IPS-NIHi11 (cell line): Measurements from ENCODE around the gene PMIS2.
A peak's percentile ranks its signal among the peaks of the same experiment; 100 is the strongest.

Experiments used
- DNase-seq: peaks from one replicate; pipeline ENCODE4 v3.0.0; 2012; ENCODE audit warnings: mixed read lengths, low spot score

Gene PMIS2

DNA sequence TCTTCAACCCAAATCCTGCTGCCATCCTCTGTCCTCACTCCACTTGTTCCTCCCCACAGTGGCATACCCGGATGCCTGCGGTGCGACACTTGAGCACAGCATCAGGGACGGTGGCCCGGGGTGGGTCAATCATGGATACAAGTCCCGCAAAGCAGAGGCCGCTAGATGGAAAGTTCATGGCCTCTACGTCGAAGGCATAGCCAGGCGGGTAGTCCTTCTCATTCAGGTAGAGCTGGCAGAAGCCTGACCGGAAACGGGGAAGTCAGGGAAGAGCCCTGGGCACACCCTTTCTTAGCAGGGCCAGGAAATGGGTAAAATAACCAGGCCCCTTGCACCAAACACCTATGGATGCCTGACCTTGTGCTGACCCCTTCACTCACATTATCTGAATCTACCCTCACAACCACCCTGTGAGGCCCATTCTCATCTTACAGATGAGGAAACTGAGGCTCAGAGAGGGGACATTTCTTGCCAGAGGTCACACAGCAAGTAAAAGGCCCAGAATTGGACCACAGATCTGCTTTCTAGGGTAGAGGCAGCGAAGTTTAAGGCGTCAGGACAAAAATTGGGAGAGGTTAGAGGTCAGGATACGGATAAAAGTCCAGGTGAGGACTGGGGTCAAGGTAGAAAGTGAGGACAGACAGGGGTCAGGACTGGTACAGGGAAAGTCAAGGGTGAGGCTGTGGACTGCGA is 29.0 kb upstream of the PMIS2 start:
- DNase-seq, result no peak

DNA sequence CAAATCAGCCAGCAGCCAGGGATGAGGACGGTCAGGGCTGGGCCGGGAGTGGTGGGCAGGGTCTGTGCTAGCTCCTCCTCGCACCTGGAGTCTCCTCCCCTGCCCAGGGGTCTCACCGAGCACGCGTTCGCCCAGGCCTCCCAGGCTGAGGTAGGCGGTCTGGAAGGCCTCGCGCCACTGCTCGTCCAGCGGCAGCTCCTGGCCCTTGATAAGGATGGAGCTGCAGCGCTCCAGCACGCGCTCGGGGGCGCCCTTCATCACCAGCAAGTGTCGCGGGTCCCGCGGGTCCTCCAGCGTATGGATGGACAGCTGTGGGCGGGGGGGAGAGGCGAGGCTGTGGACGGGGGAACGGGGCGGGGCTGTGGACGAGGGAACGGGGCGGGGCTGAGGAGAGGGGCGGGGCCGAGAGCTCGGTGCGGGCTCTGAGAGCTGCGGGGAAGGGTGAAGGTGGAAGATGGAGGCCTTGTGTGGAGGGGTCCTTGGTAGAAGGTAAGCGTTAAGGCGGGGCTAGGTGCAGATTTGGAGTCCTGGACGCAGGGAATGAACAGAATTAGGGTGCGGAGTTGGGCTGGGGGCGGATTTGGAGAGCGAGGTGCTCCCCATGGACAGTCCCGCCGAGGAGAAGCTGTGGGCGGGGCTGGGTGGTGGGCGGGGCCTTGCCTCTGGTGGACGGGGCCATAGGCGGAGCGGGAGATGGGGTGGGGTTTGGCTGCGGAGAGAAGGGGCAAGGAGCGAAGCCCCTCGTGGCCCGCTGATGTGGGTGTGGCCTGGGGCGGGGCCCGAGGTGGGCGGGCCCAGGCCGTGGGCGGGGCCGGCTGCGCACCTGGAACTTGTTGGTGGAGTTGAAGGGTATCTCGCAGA is 28.2 kb upstream of the PMIS2 start:
- DNase-seq, result peak; percentile 95

DNA sequence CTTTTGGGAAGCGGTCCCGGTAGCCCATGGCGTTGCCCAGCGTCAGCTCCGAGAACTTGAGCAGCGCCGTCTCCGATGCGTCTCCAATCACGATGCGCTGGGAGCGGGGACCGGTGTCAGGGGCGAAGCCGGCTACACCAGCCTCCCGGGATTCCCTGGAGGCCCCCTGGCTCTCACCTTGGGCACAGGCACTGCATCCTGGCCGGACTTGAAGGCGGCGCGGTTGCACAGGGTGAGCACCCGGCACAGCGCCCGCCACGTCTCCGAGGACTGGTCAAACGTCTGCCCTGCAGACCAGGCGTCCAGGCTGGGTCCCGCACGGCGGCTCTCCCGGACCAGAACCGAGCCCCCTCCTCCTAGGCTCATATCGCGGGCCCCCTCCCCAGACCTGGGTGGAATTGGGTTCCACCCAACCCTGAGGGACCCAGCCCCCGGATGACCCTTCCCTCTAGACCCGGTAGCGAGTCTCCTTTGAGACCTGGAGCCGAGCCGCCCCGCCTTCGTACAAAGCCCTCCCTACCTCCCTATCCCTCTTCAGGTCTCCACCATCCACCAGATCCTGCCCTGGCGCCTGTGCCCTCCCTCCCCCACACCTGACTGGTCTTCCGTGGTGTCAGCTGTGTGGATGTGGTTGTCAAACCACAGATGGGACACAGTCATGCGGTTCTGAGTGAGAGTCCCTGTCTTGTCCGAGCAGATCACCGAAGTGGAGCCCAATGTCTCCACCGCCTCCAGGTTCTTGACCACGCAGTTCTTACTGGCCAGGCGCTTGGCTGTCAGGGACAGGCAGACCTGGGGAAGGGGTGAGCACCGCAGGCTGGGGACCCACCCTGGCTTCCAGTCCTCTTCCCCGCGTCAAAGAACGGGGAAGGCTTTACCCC is 27.3 kb upstream of the PMIS2 start:
- DNase-seq, result no peak

DNA sequence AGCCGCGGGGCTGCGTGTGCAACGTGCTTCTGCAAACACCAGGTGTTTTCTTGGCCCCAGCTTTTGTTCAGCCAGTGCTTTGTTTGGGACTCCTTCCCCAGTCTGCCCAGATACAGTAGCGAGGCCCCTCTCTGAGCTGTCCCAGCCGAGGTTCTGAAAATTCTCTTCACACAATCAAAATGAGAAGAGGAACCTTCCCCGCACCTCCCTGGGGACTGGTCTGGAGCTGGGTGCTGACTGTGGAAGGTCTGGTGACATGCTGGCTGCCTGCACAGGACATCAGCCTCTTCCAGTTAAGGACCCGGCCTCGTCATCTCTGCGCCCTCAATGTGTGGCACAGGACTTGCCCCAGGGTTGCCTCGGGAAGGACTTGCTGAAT is 26.7 kb upstream of the PMIS2 start:
- no peak for DNase-seq

DNA sequence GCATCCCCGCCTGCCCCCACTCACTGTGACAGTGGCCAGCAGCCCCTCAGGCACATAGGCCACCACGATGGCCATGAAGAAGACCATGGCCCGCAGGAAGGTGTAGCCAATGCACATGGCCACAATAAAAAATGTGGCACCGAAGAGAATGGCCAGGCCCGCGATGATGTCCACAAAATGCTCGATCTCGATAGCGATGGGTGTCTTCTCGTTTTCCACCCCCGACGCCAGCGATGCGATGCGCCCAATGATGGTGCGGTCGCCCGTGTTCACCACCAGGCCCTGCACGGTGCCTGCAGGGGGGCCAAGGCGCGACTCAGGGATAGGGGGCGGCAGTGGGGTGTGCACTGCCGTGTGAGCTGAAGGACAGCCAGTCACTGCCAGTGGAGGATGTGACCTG is 26.2 kb upstream of the PMIS2 start:
- no peak for DNase-seq

DNA sequence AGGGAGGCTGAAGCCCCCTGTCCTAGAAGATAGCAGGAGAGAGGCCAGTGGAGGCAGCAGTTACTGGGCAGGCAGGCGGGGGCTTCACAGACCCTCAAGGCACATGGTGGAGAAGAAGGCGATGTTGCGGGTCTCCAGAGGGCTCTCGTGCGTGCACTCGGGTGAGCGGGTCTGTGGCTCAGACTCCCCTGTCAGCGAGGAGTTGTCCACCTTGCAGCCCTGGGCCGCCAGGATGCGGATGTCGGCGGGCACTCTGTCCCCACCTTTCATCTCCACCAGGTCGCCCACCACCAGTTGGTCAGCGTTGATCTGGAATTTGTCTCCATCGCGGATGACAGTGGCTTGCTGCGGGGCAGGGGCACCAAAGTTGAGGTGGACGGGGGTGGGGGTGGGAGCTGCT is 25.7 kb upstream of the PMIS2 start:
- no peak for DNase-seq

DNA sequence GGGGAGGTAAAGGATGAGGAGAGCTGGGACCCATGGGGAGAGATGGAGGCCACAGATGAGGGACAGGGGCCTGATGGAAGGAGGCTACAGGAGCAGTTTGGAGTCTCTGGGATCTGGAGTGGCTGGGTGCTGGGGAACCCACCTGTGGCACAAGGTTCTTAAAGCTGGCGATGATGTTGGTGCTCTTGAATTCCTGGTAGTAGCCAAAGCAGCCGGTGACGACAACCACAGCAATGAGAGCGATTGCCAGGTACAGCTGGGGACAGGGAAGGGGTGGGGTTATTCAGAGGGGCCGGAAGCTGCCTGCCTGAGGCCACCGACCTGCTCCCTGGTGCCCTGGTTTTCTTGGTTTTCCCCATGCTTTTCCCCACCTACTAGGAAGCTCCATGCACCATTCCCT is 25.3 kb upstream of the PMIS2 start:
- DNase-seq, result no peak

DNA sequence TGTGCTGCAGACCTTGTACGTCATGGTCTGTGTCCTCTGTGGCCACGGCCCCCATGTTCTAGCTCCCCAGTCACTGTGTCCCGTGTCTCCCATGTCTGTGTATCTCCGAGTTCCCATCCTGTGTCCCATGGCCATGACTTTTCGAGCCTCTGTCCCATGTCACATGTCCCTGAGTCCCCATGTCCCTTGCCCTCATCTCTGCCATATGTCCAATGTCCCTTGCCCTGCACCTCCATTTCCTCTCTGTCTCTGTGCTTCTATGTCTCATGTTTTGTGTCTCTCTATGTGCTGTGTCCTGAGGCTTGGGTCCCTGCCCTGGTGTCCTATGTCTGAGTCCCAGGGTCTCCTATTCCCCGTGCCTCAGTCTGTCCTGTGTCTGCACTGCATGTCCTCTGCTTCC is 24.5 kb upstream of the PMIS2 start:
- no peak for DNase-seq

DNA sequence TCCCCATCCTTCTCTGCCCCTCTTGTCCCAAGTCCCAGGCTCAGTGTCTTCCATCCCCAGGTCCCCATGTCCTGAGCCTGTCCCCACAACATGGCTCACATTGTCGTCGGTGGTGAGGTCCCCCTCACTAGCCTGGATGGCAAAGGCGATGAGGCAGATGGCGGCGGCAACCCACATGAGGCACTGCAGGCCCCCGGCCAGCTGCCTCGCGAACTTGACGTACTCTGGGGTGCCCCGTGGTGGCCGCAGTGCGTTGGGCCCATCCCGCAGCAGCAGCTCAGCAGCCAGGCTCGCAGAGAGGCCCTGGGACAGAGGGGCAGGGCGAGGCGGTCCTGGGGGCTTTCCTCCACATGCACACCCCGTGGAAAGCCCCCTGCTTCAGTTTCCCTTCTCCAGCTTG is 23.6 kb upstream of the PMIS2 start:
- no peak for DNase-seq

DNA sequence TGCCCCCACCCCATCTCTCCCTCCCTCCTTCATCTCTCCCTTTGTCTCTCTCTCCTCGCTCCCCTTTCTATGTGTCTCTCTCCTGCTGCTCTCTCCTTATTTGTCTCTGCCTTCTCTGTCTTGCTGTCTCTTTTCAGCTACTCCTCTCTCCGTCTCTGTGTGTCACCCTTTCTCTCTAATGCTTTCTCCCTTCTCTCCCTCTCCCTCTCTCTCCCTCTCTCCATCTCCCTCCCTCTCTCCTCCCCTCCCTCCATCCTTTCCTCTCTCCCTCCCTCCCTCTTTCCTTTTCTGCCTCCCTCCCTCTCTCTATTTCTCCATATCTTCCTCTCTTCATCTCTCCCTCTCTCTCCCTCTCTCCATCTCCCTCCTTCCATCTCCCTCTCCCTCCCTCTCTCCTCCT is 23.2 kb upstream of the PMIS2 start:
- DNase-seq, result no peak

DNA sequence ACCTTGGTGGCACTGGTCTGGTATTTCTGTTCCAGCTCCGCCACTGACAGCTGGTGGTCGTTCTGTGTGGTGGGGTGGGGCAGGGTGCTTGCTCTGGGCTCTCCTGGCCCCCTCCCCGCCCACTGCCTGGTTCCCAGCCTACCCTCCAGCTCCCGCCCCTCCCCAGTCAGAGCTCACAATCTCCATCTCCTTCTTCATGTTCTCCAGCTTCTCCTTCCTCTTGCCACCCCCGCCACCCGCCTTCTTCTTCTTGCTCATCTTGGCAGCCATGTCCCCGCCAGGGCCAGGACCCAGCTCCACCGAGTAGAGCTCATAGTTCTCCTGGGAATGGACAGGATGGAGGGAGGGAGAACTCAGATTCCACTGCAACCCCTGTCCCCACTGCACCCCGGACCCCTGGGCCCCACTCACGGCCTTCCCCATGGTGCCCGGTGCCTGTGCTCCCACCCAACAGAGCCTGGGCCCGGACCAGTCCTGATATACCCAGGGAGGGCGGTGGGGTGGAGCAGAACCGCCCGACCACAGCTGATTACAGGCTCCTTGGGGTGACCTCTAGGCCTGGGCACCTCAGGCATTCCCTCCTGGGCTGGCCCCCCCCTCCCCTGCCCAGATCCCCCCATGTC is 22.7 kb upstream of the PMIS2 start, which contains the start of gene ATP4A:
TSS of gene ATP4A (minus strand) at position 452 of the 623 bp plus-strand sequence. CDS start at position 423, 29 bp downstream.
- DNase-seq, result no peak

DNA sequence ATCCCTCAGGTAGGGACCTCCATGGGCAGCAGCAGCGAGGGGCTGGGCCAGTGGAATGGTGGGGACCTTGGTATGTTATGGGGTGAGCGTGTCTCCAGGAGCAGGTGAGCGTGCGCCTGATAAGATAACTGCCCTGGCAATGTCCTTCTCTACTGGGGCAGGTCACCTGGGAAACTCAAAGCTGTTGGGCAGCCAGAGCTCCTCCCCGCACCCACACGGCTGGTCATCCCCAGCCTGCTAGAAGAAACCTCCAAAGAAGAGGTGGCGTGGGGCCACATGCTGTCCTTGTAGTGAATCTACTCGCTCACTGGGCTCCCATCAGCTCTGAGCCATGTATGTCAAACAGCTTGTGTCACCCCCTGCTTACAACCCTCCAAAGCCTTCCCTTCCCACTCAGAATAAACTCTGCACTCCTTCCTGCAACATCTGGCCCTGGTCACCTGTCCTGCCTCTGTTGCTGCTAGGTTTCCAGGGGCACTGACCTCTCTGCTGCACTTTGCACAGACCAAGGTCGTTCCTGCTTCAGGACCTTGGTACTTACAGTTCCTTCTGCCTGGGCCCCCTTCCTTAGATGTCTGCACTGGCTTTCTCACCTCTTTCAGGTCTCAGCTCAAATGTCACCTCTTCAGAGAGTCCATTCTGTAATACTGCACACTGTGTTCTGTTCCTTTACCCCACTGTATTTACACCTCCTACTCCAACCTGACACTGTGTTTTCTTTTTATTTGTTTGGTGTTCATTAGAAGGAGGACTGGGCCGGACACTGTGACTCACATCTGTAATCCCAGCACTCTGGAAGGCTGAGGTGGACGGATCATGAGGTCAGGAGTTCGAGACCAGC is 20.7 kb upstream of the PMIS2 start:
- no peak for DNase-seq

DNA sequence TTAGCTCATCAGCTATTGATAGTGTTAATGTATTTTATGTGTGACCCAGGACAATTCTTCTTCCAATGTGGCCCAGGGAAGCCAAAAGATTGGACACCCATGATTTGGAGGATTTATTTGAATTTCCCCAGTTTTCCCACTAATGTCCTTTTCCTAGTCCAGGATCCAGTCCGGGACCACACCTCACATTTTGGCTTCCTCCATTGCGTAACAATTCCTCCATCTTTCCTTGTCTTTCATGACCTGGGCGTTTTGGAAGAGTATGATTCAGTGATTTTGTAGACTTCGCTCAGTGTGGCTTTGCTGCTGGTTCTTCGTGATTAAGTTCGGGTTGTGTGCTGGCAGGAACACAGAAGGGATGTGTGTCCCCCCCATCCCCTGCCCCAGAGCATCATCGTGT is 19.2 kb upstream of the PMIS2 start:
- no peak for DNase-seq

DNA sequence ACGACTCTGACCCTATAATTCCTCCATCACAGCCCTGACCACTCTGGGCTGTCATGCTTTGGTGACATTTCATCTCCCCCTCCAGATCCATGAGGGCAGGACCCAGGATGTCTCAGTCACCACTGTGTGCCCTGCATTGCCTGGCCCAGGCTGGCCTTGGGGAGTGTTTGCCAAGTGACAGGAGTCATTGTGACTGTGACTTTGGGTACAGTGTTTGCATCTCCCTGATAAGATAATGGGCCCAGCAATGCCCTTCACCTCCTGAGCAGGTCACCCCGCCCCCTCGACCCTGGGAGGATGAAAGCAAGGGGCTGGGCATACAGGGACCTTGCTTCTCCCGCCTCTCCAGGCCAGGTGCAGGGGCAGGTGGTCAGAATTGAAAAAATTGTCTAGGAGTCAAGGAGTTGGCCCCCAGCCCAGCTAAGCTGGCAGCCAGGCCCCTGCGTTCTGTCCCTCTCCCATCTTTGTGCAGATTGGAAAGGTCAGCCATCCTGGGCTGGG is 16.6 kb upstream of the PMIS2 start:
- DNase-seq, result no peak

DNA sequence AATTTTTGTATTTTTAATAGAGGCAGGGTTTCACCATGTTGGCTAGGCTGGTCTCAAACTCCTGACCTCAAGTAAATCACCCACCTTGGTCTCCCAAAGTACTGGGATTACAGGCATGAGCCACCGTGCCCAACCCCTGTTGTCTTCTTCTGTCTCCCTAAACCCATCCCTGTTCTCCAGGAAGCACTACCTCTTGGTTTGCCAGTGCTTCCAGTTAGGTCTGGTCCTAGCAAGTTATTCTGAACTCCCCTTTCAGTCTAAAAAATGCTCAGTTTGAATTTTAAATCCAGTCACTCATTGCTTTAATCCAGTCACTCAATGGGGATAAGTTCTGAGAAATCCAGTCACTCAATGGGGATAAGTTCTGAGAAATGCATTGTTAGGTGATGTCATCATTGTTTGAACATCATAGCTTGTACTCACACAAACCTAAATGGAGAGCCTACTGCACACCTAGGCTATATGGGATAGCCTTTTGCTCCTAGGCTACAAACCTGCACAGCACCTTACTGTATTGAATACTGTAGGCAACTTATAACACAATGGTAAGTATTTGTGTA is 14.5 kb upstream of the PMIS2 start:
- no peak for DNase-seq

DNA sequence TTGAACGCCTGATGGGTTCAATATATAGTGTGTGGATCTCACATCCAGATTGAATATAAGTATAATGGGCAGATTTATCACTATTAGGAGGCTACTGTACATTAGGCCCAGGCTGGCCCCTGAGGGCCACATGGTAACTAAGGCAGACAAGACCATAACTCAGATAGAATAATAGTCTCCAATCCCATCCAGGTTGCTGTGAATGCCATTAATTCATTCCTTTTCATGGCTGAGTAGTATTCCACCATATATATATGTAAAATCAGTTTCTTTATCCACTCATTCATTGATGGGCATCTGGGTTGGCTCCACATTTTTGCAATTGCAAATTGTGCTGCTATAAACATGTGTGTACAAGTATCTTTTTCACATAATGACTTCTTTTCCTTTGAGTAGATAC is 8.1 kb upstream of the PMIS2 start:
- DNase-seq, result no peak

DNA sequence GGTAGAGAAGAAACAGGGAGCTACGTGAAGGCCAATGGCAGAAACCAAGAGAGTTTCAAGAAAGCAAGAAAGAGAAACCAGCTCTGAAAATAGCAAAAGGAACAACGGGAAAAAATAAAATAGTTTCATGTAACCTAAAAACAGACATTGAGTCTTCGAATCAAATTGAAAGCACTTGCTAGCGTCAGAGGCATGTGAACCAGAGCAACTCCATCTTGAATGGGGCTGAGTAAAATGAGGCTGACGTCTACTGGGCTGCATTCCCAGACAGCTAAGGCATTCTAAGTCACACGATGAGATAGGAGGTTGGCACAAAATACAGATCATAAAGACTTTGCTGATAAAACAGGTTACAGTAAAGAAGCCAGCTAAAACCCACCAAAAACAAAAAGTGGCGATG is 7.3 kb upstream of the PMIS2 start:
- DNase-seq, result no peak

DNA sequence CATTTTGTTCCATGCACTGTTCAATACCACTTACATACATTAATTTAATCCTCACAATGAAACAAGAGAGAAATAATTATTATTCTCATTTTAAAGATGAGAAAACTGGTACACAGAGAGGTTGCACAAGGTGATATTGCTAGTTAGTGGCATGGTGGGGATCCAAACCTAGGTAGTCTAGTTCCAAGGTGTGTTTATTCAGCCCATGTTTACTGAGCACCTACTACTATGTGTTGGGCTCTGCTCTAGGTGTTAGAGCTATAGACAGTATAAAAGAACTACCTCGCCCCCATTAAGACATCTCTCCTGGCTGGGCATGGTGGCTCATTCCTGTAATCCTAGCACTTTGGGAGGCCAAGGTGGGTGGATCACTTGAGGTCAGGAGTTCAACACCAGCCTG is 3.2 kb upstream of the PMIS2 start:
- no peak for DNase-seq

DNA sequence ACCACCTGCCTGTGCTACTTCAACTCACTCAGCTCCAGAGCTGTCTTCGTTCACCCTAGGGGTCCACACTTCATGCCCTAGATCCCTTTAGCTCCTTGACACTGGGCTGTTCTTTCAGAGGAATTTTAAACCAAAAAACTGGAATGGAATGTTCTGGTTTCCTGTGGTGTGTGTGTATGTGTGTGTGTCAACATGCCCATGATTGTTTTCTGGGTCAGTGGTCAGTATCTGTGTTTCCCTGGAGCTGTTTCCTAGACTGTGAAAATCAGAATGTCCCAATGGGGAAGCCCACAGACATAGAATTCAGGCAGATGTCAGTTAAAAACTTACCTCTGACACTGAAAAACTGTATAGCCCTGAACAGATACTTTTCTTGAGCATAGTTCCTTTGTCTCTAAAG is 1.3 kb downstream of the PMIS2 start:
- no peak for DNase-seq

DNA sequence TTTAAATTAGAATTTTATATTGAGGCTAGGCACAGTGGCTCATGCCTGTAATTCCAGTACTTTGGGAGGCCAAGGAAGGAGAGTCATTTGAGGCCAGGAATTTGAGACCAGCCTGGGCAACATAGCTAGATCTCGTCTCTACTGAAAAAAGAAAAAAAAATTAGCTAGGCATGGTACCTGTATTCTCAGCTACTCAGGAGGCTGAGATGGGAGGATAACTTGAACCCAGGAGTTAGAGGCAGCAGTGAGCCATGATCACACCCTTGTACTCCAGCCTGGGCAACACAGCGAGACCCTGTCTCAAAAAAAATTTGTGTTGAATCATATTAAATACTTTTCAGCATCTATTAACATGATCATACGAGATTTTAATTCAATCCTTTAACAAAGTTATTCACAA is 4.9 kb downstream of the PMIS2 start:
- no peak for DNase-seq

DNA sequence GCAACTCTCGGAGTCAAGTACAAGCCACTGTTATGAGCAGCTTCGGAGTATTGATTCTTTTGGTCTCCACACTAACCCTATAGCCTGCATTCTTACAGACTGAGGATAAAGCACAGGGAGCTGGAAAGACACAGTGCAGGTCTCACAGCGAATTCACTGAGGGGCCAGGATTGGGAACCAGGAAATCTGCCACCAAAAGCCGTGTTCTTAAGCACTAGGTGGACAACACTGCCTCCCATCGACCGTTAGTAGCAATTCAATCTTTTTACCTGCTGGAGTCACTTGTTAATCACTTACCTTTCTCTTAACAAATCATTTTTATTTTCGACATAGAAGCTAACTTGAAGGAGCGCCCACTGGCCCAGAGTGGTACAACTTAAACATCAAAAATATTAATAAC is 6.3 kb downstream of the PMIS2 start:
- peak; percentile 75 for DNase-seq
